BJ (cell line): ENCODE results near the gene RAB40C. TPM values are rescaled to one million over a fixed set of nuclear protein-coding genes. Genes with fewer than 3 reads are reported as not detected.

Experiments used
- CTCF ChIA-PET: fragments of 350-600 bp; formaldehyde crosslinking; extraction: SDS; loops from one replicate; lab custom pipeline; 2021; ENCODE audit warnings: antibody characterized with exemption, inconsistent platforms; lab: Yijun Ruan, JAX
- POLR2A ChIA-PET: fragments of 300-600 bp; sonication (Branson Sonifier 250); formaldehyde crosslinking; extraction: SDS; loops from one replicate; lab custom pipeline; 2021; ENCODE audit warnings: antibody characterized with exemption; lab: Charles Lee
- DNase-seq: peaks from one replicate; pipeline ENCODE4 v3.0.0-alpha.2; 2011; ENCODE audit warnings: low read depth
- H3K27me3 ChIP-seq: 2 replicates; pipeline ENCODE4 v1.6.0; 2011; ENCODE audit warnings: low read length; ENCODE audit not compliant: control insufficient read depth, insufficient read depth
- H3K36me3 ChIP-seq: 2 replicates; pipeline ENCODE4 v1.5.1; 2011; ENCODE audit warnings: low read length; ENCODE audit not compliant: control insufficient read depth, insufficient read depth
- H3K4me3 ChIP-seq: 2 replicates; pipeline ENCODE4 v1.5.1; 2011; ENCODE audit warnings: low read depth, mild to moderate bottlenecking, control low read depth, low read length
- CTCF ChIP-seq: IDR thresholded peaks from 2 replicates; pipeline ENCODE4 v1.5.1; 2011; ENCODE audit warnings: low read depth, mild to moderate bottlenecking, control low read depth, inconsistent platforms, low read length, moderate library complexity; ENCODE audit not compliant: insufficient read depth
- polyA plus RNA-seq: library from polyadenylated mRNA; depleted of rRNA; stranded (reverse); fragments of >200 nt; gene quantifications from 2 replicates; pipeline ENCODE4 v1.2.3, GENCODE V29; 2011

RAB40C gene
- polyA plus RNA-seq, 1 experiment, result 7.6 TPM

DNA sequence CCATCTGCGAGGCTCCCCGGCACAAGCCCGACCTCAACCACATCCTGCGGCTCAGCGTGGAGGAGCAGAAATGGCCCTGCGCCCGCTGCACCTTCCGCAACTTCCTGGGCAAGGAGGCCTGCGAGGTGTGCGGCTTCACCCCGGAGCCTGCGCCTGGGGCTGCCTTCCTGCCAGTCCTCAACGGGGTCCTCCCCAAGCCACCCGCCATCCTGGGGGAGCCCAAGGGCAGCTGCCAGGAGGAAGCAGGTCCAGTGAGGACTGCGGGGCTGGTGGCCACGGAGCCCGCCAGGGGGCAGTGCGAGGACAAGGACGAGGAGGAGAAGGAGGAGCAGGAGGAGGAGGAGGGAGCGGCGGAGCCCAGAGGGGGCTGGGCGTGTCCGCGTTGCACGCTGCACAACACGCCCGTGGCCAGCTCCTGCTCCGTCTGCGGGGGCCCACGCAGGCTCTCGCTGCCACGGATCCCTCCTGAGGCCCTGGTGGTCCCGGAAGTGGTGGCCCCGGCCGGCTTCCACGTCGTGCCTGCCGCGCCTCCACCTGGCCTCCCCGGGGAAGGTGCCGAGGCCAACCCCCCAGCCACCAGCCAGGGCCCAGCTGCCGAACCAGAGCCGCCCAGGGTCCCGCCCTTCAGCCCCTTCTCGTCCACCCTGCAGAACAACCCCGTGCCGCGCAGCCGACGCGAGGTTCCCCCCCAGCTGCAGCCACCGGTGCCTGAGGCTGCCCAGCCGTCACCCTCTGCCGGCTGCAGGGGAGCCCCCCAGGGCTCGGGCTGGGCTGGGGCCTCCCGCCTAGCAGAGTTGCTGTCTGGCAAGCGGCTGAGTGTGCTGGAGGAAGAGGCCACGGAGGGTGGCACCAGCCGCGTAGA lies 42.7 kb upstream of the RAB40C start:
- ChIA-PET CTCF (interaction anchor here (1.2 kb wide), 3 partner anchors 41 to 118 kb away, joined by 3 to 4 read pairs (median 3); no protein-coding TSS in a partner anchor), POLR2A (no interaction called here)
- Histone ChIP-seq H3K27me3 (no peaks in the 10 kb centered on the region), H3K36me3 (peaks cover 23% of the 10 kb centered on the region), H3K4me3 (no peak overlapping the region)
- peak; percentile 64 for TF ChIP-seq CTCF
- DNase-seq, result no peak

GRCh38 chr16:548586-548985 lies 41.3 kb upstream of the RAB40C start:
- peaks cover 26% of the 10 kb centered on the region for H3K36me3 ChIP-seq
- CTCF ChIA-PET, result no interaction called here
- POLR2A ChIA-PET, result no interaction called here
- DNase-seq, result no peak
- TF ChIP-seq CTCF, result no peak
- no peaks in the 10 kb centered on the region for H3K27me3 ChIP-seq
- H3K4me3 ChIP-seq, result no peak overlapping the region

- H3K4me3 ChIP-seq, result no peak overlapping the region
- CTCF ChIA-PET, result no interaction called here
- POLR2A ChIA-PET, result no interaction called here
- peak; percentile 20; the same call in 1 of the 2 replicates for TF ChIP-seq CTCF
- no peak for DNase-seq
- H3K27me3 ChIP-seq, result no peaks in the 10 kb centered on the region
- H3K36me3 ChIP-seq, result peaks cover 27% of the 10 kb centered on the region
Observed at GRCh38 chr16:549544-550263, 40.2 kb upstream of the RAB40C start.

DNA sequence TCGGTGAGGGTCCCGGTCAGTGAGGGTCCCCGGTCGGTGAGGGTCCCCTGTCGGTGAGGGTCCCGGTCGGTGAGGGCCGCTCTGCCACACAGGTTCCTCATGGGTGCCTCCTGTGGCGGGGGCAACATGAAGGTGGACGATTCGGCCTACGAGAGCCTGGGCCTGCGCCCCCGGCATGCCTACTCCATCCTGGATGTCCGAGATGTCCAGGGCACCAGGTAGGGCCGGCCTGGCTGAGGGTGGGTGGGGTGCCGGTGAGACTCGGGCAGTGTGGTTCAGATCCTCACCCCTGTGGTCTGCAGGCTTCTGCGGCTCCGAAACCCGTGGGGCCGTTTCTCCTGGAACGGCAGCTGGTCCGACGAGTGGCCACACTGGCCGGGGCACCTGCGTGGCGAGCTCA lies 38.7 kb upstream of the RAB40C start:
- ChIA-PET POLR2A (no interaction called here), CTCF (no interaction called here)
- no peaks in the 10 kb centered on the region for H3K27me3 ChIP-seq
- no peak overlapping the region for H3K4me3 ChIP-seq
- no peak for TF ChIP-seq CTCF
- DNase-seq, result no peak
- peaks cover 27% of the 10 kb centered on the region for H3K36me3 ChIP-seq

DNA sequence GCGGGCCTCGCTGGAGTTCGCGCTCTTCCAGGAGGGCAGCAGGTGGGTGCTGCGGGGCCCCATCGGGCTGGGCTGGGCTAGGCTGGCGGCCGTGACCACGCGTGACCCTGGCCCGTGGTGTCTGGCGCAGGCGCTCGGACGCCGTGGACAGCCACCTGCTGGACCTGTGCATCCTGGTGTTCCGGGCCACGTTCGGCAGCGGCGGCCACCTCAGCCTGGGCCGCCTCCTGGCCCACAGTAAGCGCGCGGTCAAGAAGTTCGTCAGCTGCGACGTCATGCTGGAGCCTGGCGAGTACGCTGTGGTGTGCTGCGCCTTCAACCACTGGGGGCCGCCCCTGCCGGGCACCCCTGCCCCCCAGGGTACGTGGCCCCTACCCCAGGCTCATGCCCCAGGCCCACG lies 37.7 kb upstream of the RAB40C start:
- no peak overlapping the region for H3K4me3 ChIP-seq

More for the DNA sequence above, 37.7 kb upstream of the RAB40C start:
- no peak for TF ChIP-seq CTCF
- ChIA-PET POLR2A (no interaction called here), CTCF (no interaction called here)
- no peaks in the 10 kb centered on the region for H3K27me3 ChIP-seq
- peaks cover 27% of the 10 kb centered on the region for H3K36me3 ChIP-seq
- no peak for DNase-seq
